Measurements from ENCODE around the gene SORBS2.
"Not testable (repeated sequence)": the region's sequence is repeated elsewhere in the genome, so short reads cannot be mapped to it uniquely, and the experiment has no call there.

SORBS2 gene, protein sequence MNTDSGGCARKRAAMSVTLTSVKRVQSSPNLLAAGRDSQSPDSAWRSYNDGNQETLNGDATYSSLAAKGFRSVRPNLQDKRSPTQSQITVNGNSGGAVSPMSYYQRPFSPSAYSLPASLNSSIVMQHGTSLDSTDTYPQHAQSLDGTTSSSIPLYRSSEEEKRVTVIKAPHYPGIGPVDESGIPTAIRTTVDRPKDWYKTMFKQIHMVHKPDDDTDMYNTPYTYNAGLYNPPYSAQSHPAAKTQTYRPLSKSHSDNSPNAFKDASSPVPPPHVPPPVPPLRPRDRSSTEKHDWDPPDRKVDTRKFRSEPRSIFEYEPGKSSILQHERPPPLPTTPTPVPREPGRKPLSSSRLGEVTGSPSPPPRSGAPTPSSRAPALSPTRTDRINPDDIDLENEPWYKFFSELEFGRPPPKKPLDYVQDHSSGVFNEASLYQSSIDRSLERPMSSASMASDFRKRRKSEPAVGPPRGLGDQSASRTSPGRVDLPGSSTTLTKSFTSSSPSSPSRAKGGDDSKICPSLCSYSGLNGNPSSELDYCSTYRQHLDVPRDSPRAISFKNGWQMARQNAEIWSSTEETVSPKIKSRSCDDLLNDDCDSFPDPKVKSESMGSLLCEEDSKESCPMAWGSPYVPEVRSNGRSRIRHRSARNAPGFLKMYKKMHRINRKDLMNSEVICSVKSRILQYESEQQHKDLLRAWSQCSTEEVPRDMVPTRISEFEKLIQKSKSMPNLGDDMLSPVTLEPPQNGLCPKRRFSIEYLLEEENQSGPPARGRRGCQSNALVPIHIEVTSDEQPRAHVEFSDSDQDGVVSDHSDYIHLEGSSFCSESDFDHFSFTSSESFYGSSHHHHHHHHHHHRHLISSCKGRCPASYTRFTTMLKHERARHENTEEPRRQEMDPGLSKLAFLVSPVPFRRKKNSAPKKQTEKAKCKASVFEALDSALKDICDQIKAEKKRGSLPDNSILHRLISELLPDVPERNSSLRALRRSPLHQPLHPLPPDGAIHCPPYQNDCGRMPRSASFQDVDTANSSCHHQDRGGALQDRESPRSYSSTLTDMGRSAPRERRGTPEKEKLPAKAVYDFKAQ (N-terminal part only)

DNA sequence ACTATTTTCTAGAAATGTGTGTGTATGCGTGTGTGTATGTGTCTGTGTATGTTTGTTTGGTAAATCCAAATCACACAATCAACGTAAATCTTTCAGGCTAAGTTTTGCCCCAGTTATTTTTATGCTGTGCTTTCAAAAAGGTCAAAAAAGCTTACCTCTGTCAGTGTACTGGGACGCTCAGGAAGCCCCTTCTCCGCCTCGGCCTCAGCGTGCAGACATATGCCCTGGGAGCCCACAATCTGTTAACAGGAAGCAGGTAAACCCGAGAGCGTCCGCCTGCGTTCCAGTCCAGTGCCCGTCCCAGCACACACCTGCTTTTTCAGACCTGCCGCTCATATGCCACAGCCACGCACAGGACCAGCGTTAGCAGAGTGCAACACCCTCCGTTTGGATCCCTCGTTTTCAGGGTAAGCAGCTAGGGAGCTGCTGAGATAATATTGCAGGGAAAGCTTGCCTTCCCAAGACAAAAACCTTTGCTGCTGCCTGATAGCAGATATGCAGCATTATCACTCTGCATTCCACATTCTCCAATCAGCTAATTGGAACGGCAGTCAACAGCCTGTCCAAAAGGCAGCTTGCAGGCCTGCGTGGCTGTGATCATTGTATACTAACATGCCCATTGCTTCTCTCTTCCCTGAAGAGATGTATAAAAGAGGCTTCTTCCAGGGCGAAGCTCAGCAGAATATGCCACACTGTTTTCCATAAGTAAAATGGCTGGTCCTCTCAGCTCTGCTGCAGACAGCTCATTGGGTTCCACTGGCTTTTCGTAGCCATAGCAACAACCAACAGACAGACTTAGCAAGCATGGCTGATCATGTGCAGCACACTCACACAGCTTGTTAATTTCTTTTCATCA is at the start of gene SORBS2:
Gene SORBS2 (minus strand): TSS at position 686 of the 856 bp plus-strand sequence. CDS start 121,623 bp downstream, outside the sequence.
- no peak for DNase-seq (ENCODE audit: low read depth in 2 of 2, low spot score in 1 of 2)

DNA sequence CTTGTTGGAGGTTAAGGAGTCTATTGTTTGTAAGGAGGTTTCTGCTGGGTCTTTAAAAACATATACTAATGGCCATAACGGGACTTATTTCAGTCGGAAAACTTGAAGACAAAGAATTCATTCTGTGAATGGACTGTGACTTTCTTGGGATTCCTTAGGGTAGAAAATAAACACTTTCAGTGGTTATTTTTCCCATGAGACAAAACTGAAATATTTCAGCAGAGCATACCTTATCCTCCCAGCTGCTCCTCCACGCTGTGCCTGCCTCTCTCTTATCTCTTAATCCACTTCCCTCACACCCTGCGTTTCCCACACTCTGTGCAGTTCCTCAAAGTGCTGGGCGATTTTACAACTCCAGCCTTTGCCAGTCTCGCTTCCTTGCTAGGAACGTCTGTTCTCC is 47.1 kb upstream of the SORBS2 start:
- DNase-seq (ENCODE audit: low read depth in 2 of 2, low spot score in 1 of 2) = no peak

DNA sequence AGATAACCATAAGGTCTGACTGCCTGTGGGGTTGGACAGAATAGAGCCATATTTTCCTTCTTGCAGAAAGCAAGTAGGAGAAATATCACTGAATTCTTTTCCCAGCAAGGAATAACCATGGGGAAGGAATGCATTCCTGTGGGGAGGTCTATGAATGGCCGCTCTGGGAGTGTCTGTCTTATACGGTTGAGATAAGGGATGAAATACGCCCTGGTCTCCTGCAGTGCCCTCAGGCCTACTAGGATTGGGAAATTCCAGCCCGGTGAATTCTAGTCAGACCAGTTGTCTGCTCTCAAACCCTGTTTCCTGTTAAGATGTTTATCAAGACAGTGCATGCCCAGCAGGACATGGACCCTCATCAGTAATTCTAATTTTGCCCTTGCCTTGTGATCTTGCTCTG is 45.6 kb upstream of the SORBS2 start:
- DNase-seq (ENCODE audit: low read depth in 2 of 2, low spot score in 1 of 2) = not testable (repeated sequence)

DNA sequence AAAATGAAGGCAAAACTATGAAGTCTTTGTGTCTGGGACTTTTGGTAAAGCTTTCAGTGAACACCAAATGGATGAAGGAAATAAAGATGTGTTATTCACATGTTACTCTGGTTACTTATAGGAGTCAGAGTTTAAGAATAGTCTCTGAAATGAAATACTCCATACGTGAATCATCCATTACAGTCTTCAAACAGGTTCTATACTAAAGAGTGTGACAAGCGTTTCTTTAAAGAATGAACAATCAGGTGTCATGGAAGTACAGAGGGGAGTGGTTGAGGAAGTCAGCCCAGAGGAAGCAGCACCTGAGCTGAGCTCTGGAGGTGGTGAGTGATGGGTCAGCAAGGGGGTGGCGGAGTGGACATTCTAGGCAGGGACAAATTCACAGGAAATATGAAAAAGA is 41.8 kb upstream of the SORBS2 start:
- no peak for DNase-seq (ENCODE audit: low read depth in 2 of 2, low spot score in 1 of 2)

DNA sequence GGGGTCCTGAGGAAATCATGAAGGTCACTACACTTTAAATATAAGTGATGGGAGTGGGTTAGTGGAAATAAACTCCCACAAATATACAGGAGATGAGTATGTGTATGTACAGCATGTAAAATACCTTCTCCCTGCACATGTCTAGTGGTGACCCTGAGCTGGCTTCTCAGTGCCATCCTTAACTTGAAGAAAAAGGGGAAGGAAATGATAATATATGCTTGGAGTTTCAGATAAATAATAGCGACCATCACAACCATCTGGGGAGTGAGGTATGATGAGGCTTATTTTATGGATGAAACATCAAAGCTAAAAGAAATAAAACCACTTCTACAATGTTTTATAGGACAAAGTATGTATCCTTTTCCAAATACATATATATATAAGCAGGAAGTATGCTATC is 41.0 kb upstream of the SORBS2 start:
- DNase-seq (ENCODE audit: low read depth in 2 of 2, low spot score in 1 of 2) = no peak

DNA sequence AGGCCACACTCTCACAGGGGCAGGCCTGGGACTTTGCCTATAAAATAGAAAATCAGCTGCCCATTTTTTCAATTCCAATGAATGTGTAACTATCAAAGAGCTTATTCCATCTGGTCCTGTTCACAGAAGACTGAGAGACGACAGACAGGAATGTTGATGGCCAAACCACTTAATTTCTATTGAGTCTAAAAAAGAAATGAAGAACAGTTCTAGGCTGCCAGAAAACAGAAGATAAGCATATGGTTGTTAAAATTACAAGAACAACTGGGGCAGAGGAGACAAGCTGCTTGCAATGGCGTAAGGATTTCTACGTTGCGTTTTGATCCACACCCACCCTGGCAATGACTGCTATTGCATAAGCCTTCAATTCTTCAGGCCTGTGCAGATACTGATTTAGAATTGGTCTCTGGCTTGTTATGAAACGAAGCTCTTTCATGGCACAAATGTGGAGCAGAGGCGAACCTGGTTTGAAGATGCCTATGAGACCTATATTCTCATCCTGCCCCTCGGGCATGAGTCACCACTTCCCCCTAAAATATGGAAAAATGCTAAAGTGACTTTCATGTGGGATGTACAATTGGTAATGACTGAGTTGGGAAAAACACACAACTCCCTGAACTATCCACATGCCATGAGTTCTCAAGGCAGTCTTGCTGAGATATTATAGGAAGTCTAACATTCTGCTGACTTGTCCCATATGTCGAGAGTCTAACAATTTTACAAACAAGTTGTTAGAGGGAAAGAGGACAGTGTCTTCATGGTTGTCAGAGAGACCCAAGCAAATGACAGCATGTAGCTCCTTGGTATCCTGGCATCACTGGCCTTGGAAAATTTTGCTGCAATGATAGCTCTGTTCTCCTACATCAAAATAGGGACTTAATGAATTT is 37.9 kb upstream of the SORBS2 start:
- DNase-seq (ENCODE audit: low read depth in 2 of 2, low spot score in 1 of 2) = no peak

DNA sequence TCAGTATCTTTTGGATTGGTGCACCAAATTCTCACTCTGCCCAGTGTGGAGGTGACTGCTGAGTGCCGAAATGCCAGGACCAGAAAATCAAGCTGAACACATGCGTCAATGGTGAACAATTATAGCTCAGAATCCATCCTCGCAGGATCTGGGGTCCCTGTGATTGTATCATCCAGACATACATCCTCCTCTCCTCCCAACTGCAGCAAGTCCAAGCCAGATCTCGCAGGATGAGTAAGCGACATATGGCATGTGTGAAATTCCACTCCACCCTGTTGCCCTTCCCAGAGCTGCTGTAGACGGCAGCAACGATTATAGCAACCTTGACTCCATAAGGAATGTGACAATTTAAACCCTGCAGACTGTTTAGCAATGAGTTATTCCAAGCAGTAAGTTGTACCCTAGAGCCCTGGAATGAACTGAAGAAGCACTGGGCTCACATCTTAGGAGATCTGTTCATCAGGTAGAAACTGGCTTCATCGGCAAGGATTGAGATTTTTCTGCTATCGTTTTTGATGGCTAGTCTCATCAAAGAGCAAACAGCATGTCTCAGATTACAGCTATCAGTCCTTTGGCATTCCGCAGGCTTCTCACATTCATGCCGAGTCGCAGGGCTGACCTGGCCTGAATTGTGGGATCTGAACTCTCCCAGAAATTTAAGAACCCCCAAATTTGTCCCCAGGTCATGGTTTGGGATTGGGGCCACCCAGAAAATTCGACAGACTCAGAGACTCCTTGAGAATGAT is 35.5 kb upstream of the SORBS2 start:
- no peak for DNase-seq (ENCODE audit: low read depth in 2 of 2, low spot score in 1 of 2)

DNA sequence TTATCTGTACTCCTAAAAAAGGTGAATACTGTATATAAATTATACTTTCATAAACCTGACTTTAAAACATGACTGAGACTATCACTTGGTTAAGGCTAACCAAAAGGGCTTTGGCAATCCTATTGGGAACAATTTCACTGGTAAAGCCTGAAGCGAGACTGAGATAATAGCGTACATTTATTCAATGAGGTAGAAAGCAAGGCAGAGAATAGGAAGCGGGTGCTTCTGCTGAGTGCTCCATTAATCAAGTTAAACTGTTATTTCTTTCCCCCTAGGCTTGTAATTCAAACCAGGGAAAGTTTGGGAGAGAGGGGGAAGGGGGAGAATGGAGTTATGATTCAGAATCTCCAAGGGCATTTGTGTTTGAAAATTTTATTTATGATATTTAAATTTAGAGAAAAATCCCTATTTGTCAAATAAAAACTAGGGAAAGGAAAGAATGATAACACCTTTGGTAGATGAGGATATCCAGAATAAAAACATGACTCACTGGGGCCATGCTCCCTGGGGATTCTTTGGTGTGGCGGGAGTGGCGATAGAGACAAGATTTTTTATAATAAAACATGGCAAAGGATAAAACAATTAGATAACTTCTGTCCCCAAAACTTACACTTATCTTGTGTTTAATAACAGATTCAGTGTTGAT is 34.6 kb upstream of the SORBS2 start:
- no peak for DNase-seq (ENCODE audit: low read depth in 2 of 2, low spot score in 1 of 2)

DNA sequence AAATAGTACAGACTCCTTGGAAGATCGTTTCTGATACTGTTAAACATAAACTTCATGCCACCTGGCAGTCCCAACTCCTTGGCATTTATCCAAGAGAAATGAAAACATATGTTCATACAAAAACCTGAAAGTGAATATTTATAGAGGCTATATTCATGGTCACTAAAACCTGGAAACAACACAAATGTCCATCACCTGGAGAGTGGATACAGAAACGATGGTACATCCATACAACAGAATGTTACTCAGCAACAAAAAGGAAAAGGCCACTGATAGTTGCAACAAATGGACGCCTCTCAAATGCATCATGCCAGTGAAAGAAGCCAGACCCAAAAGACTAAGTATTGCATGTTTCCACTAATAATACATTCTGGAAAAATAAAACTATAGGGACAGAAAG is 34.0 kb upstream of the SORBS2 start:
- no peak for DNase-seq (ENCODE audit: low read depth in 2 of 2, low spot score in 1 of 2)

DNA sequence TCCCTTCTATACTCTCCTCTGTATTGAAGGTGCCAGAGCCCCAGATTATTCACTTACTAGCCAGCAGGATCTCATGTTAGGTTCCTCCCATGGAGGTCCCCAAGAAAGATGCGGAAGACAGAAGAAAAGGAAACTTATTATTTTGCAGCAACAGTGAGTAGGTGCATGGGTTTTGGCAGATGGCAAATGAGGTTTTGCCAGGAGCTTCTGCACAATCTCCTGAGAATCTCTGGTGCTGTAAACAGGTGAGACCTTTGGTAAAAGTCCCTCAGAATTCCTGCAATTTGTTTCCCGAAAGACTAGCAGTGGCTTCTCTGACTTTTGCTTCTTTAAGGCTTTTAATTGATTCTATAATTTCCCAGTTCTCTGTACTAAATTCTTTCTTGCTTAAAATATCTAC is 29.5 kb upstream of the SORBS2 start:
- DNase-seq (ENCODE audit: low read depth in 2 of 2, low spot score in 1 of 2) = no peak

DNA sequence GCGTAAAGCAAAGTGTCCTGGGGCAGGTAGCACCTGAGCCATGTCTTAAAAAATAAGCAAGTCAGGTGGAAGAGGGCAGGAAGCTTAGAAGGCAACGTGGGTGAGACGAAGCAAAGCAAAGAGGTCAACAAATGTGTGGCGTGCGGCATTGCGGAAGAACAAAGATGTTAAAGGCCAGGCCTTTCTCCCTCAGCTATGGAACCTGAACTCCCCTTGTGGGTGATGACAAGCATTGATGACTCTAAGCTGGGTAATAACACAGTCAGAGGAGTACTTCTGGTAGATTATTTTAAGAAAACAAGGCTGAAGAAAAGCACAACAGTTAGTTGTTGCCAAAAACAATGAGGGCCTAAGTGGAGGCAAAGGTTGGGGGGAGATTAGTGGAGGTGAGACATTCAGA is 29.0 kb upstream of the SORBS2 start:
- no peak for DNase-seq (ENCODE audit: low read depth in 2 of 2, low spot score in 1 of 2)

DNA sequence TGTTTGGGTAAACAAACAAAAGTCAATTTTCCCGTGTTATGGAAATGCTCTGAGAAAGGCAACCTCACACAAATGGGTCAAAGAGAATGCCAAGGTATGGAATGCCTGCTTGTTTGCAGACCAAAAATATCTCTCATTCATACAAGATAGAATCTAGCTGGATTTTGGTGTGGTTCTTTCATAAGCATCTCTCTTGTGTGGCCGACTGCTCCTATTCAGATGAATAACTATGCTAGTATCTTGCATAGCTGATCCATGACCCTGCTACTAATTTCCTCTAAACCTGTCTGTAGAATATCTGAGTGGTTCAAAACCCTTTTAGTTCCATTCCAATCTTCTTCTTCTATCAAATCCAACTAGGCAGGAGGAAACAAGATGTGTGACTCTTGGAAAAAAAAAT is 28.2 kb upstream of the SORBS2 start:
- DNase-seq (ENCODE audit: low read depth in 2 of 2, low spot score in 1 of 2) = no peak

DNA sequence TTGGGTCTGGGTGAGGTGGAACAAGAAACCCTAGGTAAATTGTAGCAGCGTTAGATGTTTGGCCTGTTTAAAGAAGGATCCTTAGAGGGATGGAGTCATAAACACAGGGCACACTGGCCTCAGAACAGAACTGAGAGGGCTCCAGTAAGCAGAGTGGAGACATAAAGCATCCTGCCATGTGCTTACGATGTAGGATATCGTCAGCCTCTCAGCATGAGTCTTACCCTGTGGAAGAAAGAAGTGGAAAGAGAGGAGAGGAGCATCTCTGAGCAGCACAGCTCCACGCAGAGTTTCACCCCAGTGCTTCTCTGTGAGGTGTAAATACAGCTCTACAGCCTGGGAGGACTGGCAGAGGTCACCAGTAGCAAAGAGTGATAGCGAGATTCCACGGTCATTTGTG is 27.8 kb upstream of the SORBS2 start:
- no peak for DNase-seq (ENCODE audit: low read depth in 2 of 2, low spot score in 1 of 2)

DNA sequence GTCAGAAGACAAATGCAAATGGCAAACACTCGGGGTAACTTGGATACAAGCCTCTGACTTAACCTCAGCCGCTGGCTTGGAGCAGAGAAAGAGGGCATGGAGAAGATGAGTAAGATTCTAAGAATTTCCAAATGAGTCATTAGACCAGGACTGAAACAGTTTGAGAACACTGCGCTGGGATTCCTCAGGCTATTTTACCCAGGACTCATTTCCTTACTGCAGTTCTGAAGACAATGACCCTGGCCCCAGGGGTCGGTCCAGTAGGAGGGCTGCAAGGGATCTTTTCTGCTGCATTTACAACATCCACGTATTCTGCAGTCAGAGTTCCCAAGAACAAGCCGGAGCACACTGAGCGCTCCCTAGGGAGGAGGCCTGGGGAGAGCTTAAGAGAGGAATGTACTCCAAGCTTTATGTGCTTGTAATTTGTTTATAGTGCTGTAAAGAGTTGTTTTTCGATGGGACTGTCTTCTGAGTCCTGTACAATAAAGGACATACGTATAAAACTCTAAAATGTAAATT is 27.3 kb upstream of the SORBS2 start:
- no peak for DNase-seq (ENCODE audit: low read depth in 2 of 2, low spot score in 1 of 2)

DNA sequence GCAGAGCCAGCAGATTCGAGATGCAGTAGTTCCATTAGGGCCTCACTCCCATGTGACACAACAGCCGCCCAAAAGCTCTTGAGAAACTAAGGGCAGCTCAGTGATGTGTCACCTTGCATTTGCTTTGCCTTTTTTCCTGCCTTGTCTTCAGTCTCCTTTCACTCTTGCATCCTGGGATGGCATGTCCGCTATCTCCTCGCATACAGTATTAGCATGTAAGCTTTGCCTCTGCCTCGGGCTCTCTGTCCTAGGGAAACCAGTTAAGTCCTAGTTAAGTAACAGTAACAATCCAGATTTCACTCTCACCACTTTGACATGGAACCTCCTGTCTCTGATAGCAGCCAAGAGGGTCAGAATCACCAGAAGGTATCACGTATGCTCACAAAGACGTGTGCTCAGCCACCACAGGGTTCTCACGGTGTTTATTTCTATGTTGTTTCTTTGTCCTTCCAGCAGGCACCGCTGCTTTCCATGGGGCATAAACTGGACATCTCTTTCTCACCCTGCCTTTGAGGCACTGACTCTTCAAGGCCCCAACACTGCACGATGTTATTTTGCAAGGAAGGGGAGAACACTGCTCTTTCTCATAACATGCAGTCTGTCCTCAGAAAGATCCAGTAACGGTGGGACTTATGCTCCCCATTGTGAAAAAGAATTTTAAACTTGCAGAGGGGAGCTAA is 26.7 kb upstream of the SORBS2 start:
- DNase-seq (ENCODE audit: low read depth in 2 of 2, low spot score in 1 of 2) = no peak

DNA sequence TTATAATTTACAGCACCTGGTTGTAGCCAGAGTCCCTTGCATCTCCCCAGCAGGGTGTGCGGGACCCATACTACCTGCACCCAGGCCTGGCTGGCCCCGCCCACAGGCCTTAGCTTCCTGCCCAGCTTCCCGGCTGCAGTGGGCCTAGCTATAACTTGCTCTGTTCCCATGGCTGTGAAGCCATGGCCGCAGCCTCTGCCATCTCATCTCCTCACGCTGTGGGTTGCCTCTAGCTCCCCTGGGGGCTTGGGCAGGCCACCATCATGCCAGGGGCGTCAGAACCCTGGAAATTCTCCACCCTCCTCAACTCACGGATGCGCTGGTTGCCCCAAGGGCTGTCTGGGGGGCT is 26.1 kb upstream of the SORBS2 start:
- no peak for DNase-seq (ENCODE audit: low read depth in 2 of 2, low spot score in 1 of 2)

DNA sequence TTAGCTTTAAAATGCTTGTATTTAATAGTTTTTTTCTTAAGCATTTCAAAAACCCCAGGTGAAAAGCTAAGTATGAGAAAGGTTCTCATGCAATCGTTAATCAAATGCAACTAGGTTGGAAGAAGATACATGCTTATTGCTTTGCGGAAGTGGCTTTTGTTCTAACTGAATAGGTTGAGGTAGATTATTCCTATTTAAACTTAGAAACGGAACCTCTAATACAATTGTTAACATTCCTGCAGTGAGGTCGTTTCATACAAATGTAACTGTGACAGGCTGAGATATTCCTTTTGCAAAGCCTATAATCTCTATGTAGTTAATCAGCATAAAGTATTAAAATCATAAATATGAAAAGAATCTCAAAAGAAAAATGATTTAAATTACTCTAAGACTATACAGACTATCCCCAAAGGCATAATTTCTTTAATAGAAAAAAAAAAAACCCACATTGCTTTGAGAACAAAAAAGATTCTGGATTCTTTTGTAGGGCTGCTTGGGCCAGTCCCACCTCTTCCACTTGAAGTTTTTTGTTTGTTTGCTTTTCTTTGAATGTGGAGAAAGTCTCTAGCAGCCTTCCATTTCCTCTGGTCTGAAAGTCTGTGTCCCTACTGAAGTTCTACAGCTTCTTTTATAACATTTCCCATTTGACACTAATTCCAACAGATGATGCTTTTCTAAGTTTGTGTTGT is 25.6 kb upstream of the SORBS2 start:
- no peak for DNase-seq (ENCODE audit: low read depth in 2 of 2, low spot score in 1 of 2)

All from stimulated activated CD8-positive, alpha-beta memory T cell treated with anti-CD3 and anti-CD28 coated beads, Interleukin-4, amount 100 ng/mL, for 4 hours (primary cell).